Lung (tissue), 12 donors: Measurements from ENCODE around the gene VCP. TPM values are rescaled to one million over a fixed set of nuclear protein-coding genes. Genes with fewer than 3 reads are reported as not detected.

Experiments
- ATAC-seq: fragments of 200-7000 bp; cut with Tn5 transposase; one replicate; pipeline ENCODE4 v1.9.1; 2020; ENCODE audit warnings: moderate number of reproducible peaks; ENCODE audit not compliant: insufficient read depth, low FRiP score
- DNase-seq, 3 donors: peaks; one replicate each; pipeline ENCODE4 v3.0.0-alpha.2; 2013 to 2017
- H3K27ac ChIP-seq, 2 donors: one replicate each; pipeline ENCODE4 v1.5.1; 2013; ENCODE audit warnings: mild to moderate bottlenecking in 2 of 2, moderate library complexity in 2 of 2, control low read depth in 1 of 2, inconsistent platforms in 1 of 2, low read depth in 1 of 2, low read length in 1 of 2
- H3K27me3 ChIP-seq, 3 donors: one replicate each; pipeline ENCODE4 v1.5.1; 2013; ENCODE audit warnings: low read length in 2 of 3; ENCODE audit not compliant: control insufficient read depth in 3 of 3, insufficient read depth in 3 of 3
- H3K36me3 ChIP-seq, 4 donors: one replicate each; pipeline ENCODE4 v1.5.1; 2013; ENCODE audit warnings: low read length in 4 of 4, mild to moderate bottlenecking in 1 of 4, moderate library complexity in 1 of 4; ENCODE audit not compliant: control insufficient read depth in 4 of 4, insufficient read depth in 4 of 4
- H3K4me1 ChIP-seq, 5 donors: one replicate each; pipeline ENCODE4 v1.5.1; 2013; ENCODE audit warnings: low read length in 5 of 5, mild to moderate bottlenecking in 2 of 5, moderate library complexity in 1 of 5; ENCODE audit not compliant: control insufficient read depth in 5 of 5, insufficient read depth in 5 of 5
- H3K4me3 ChIP-seq: one replicate; pipeline ENCODE4 v1.5.1; 2013; ENCODE audit warnings: mild to moderate bottlenecking, control low read depth, moderate library complexity
- H3K9ac ChIP-seq, 2 donors: one replicate each; pipeline ENCODE4 v1.5.1; 2013; ENCODE audit warnings: low read length in 2 of 2, control low read depth in 1 of 2; ENCODE audit not compliant: insufficient read depth in 1 of 2
- H3K9me3 ChIP-seq, 4 donors: one replicate each; pipeline ENCODE4 v1.5.1; 2013; ENCODE audit warnings: low read length in 3 of 4, mild to moderate bottlenecking in 1 of 4, moderate library complexity in 1 of 4; ENCODE audit not compliant: control insufficient read depth in 4 of 4, insufficient read depth in 3 of 4
- WGBS, 2 donors: extraction: QIAGEN DNeasy Blood & Tissue Kit; methylation state at CpG; one replicate each; pipeline ENCODE4 v1.1.7; 2013; 5-methylcytosine and 5-hydroxymethylcytosine counted together
- polyA plus RNA-seq, 2 donors: library from polyadenylated mRNA; stranded (reverse); fragments of 200-250 nt; gene quantifications; one replicate each; pipeline ENCODE4 v1.2.1, GENCODE V29; 2013
- total RNA-seq, 2 donors: library from RNA; depleted of rRNA in 1 of 2; stranded (reverse); fragments of >200 nt in 1 of 2; gene quantifications; one replicate each; pipeline ENCODE4 v1.2.1, GENCODE V29; 2014 to 2021
- TF ChIP-seq, protein P1 (sequence below): IDR thresholded peaks from 2 replicates; pipeline ENCODE4 v1.5.1; 2012; ENCODE audit warnings: mild to moderate bottlenecking; ENCODE audit errors: control extremely low read depth, extremely low read depth
- donor health status: control.
- donor health status: control.
- donor health status: Bipolar disorder and iron deficiency.
- donor health status: healthy.
- donor health status: DM: yes; HTN: yes; CAD: no.

The VCP gene
- total and polyA plus RNA-seq, 4 donors: 58.5 to 249 (median 178) TPM

DNA sequence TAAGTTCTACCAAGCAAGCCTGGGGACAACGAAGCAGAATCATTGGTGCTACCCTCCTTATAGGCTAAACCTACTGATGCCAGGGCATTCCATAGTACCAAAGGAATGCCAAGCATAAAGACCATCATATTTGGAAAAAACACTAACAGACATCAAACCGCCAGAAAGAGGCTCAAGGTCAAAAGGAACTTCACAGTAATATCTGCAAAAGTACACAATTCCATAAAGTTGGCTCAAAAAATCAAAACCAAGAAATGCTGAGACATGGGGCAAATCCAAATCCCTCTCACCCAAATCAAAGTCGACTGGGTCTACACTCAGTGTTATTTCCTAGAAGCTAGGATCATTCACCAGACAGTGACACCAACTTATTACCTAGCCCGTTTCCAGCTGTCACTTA is 3.4 kb downstream of the VCP start:
- WGBS, 2 donors: 74 to 80% methylated on average over 4 of the region's 4 CpGs
- peaks cover 6 to 23% (median 18%) of the 10 kb centered on the region in 5 donors for H3K4me1 ChIP-seq

GRCh38 chr9:35067056-35067455 is 5.4 kb downstream of the VCP start:
- TF ChIP-seq, protein P1, sequence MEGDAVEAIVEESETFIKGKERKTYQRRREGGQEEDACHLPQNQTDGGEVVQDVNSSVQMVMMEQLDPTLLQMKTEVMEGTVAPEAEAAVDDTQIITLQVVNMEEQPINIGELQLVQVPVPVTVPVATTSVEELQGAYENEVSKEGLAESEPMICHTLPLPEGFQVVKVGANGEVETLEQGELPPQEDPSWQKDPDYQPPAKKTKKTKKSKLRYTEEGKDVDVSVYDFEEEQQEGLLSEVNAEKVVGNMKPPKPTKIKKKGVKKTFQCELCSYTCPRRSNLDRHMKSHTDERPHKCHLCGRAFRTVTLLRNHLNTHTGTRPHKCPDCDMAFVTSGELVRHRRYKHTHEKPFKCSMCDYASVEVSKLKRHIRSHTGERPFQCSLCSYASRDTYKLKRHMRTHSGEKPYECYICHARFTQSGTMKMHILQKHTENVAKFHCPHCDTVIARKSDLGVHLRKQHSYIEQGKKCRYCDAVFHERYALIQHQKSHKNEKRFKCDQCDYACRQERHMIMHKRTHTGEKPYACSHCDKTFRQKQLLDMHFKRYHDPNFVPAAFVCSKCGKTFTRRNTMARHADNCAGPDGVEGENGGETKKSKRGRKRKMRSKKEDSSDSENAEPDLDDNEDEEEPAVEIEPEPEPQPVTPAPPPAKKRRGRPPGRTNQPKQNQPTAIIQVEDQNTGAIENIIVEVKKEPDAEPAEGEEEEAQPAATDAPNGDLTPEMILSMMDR: no peak
- Histone ChIP-seq H3K4me1 (peaks cover 6 to 23% (median 18%) of the 10 kb centered on the region in 5 donors), H3K9me3 (no peaks in the 10 kb centered on the region), H3K36me3 (peaks cover 46 to 52% (median 50%) of the 10 kb centered on the region in 4 donors), H3K27me3 (no peaks in the 10 kb centered on the region), H3K27ac (no peak overlapping the region), H3K4me3 (no peak overlapping the region), H3K9ac (no peak overlapping the region)
- ATAC-seq (no peak), DNase-seq (no peak)
- WGBS, 2 donors: 96 to 98% methylated on average over 1 of the region's 1 CpG

More for the DNA sequence above, 3.4 kb downstream of the VCP start:
- no peak overlapping the region for H3K27ac ChIP-seq
- peaks cover 30 to 39% (median 33%) of the 10 kb centered on the region in 4 donors for H3K36me3 ChIP-seq
- TF ChIP-seq, protein P1: no peak
- H3K27me3 ChIP-seq: no peaks in the 10 kb centered on the region
- no peak overlapping the region for H3K4me3 ChIP-seq
- H3K9me3 ChIP-seq: no peaks in the 10 kb centered on the region
- H3K9ac ChIP-seq: no peak overlapping the region
- ATAC-seq (no peak), DNase-seq (no peak)

DNA sequence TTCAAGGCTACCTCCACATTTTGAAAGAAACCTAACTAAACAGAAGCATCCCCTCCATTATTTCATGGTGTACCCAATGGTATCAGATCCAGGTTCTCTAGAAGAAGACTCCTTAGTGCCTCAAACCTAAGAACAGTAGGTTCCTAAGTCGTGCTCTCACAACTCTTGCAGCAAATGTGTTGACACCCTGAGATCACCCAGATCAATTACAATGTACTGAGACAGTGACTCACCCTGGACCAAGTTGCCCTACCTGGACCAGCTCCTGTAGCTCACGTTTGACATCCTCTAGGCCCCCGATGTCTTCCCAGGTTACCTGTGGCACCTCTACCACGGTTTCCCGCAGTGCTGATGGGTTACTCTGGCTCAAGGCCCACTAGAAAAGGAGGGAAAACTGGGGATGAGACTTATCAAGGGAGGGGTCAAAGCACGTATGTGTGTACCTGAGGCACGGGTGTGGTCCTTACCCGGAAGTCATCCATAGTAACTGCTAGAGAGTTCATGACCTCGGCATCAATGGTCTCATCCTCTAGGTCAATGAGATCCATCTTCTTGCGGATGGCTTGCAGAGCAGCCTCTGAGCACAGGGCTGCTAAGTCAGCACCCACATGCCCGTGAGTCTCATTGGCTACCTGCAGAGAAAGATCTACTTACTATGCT is 11.7 kb downstream of the VCP start:
- no peaks in the 10 kb centered on the region for H3K4me1 ChIP-seq
- H3K27me3 ChIP-seq: no peaks in the 10 kb centered on the region
- no peak overlapping the region for H3K4me3 ChIP-seq
- no peak overlapping the region for H3K27ac ChIP-seq
- no peaks in the 10 kb centered on the region for H3K9me3 ChIP-seq
- DNase-seq (no peak), ATAC-seq (no peak)
- H3K36me3 ChIP-seq: peaks cover 77 to 92% (median 90%) of the 10 kb centered on the region in 4 donors
- WGBS, 2 donors: 95 to 96% methylated on average over 11 of the region's 11 CpGs
- TF ChIP-seq, protein P1: no peak
- H3K9ac ChIP-seq: no peak overlapping the region

- no peaks in the 10 kb centered on the region for H3K4me1 ChIP-seq
- no peaks in the 10 kb centered on the region for H3K27me3 ChIP-seq
- no peaks in the 10 kb centered on the region for H3K9me3 ChIP-seq
- DNase-seq: no peak
- H3K4me3 ChIP-seq: no peak overlapping the region
- 94% methylated on average over 10 of the region's 10 CpGs for WGBS, 2 donors
- H3K36me3 ChIP-seq: peaks cover 67 to 91% (median 81%) of the 10 kb centered on the region in 4 donors
- TF ChIP-seq, protein P1: no peak
- no peak overlapping the region for H3K9ac ChIP-seq
- no peak for ATAC-seq
- no peak overlapping the region for H3K27ac ChIP-seq
Observed at GRCh38 chr9:35059438-35059837, 13.0 kb downstream of the VCP start.
